PC-9 (cell line): ENCODE results near the gene GRID2.

Source experiments
- CTCF ChIP-seq: fragments of 200-600 bp; sonication (generic); conservative IDR thresholded peaks from 2 replicates; pipeline ENCODE4 v1.6.1; 2017; ENCODE audit warnings: mixed run types, antibody characterized with exemption, mild to moderate bottlenecking, moderate library complexity
- EZH2 ChIP-seq: fragments of 200-600 bp; sonication (generic); IDR thresholded peaks from 2 replicates; pipeline ENCODE4 v1.8.0; 2017; ENCODE audit warnings: antibody characterized with exemption, low read depth

- no peak for TF ChIP-seq CTCF
- no peak for TF ChIP-seq EZH2
Measured at GRCh38 chr4:92344216-92344615, 40.5 kb downstream of the GRID2 start.
